Naive thymus-derived CD4-positive, alpha-beta T cell (primary cell): ENCODE data around the gene SPATA45. TPM values are rescaled to one million over a fixed set of nuclear protein-coding genes. Genes with fewer than 3 reads are reported as not detected.
"Not testable (repeated sequence)": the region's sequence is repeated elsewhere in the genome, so short reads cannot be mapped to it uniquely, and the experiment has no call there.

ENCODE experiments used
- ATAC-seq: fragments of 150-1000 bp; cut with Tn5 transposase; 2 replicates; pipeline ENCODE4 v1.10.0; 2021; ENCODE audit warnings: mild to moderate bottlenecking, moderate library complexity
- CTCF ChIA-PET: fragments of 350-600 bp; sonication (Branson Sonifier 250); formaldehyde crosslinking; loops from one replicate; lab custom pipeline; 2021; ENCODE audit warnings: antibody characterized with exemption; lab: Charles Lee
- POLR2A ChIA-PET: fragments of 350-600 bp; sonication (Branson Sonifier 250); formaldehyde crosslinking; loops from one replicate; lab custom pipeline; 2021; ENCODE audit warnings: antibody characterized with exemption, inconsistent platforms; lab: Charles Lee
- DNase-seq, 9 donors: peaks; one replicate each; pipeline versions ENCODE4 v3.0.0 to v3.0.0-alpha.2; 2020 to 2022; ENCODE audit warnings: mixed read lengths in 1 of 9
- H3K27ac ChIP-seq: one replicate; pipeline ENCODE4 v1.7.0; 2013; ENCODE audit warnings: mild to moderate bottlenecking, low read depth, low read length, moderate library complexity
- H3K27me3 ChIP-seq, 2 donors: one replicate each; pipeline ENCODE4 v1.7.0; 2013; ENCODE audit warnings: low read length in 2 of 2, mild to moderate bottlenecking in 2 of 2, moderate library complexity in 2 of 2; ENCODE audit not compliant: control insufficient read depth in 2 of 2, insufficient read depth in 2 of 2
- H3K36me3 ChIP-seq, 3 experiments: 1 replicate in 2 of 3; 2 replicates in 1 of 3; pipeline ENCODE4 v1.7.0; 2013; ENCODE audit warnings: low read length in 3 of 3, mild to moderate bottlenecking in 3 of 3, moderate library complexity in 1 of 3; ENCODE audit not compliant: insufficient read depth in 3 of 3, control insufficient read depth in 2 of 3
- H3K4me1 ChIP-seq, 2 donors: one replicate each; pipeline ENCODE4 v1.7.0; 2013; ENCODE audit warnings: low read length in 2 of 2, mild to moderate bottlenecking in 2 of 2, moderate library complexity in 1 of 2; ENCODE audit not compliant: control insufficient read depth in 2 of 2, insufficient read depth in 2 of 2
- H3K4me3 ChIP-seq: 2 replicates; pipeline ENCODE4 v1.7.0; 2013; ENCODE audit warnings: mild to moderate bottlenecking, low read length
- H3K9me3 ChIP-seq, 3 experiments: 1 replicate in 2 of 3; 2 replicates in 1 of 3; pipeline ENCODE4 v1.7.0; 2013; ENCODE audit warnings: low read length in 3 of 3; ENCODE audit not compliant: control insufficient read depth in 2 of 3
- H3K27ac Mint-ChIP-seq, 9 donors: one replicate each; pipeline ENCODE4 v1.8.0; 2020 to 2022; ENCODE audit warnings: mixed read lengths in 9 of 9, mild to moderate bottlenecking in 8 of 9, moderate library complexity in 5 of 9, inconsistent platforms in 2 of 9
- H3K27me3 Mint-ChIP-seq, 5 donors: one replicate each; pipeline ENCODE4 v1.8.0; 2021 to 2022; ENCODE audit warnings: mixed read lengths in 5 of 5, mild to moderate bottlenecking in 1 of 5
- H3K36me3 Mint-ChIP-seq, 5 donors: one replicate each; pipeline ENCODE4 v1.8.0; 2020 to 2022; ENCODE audit warnings: mixed read lengths in 5 of 5, mild to moderate bottlenecking in 3 of 5, inconsistent platforms in 1 of 5
- H3K4me1 Mint-ChIP-seq, 7 donors: one replicate each; pipeline ENCODE4 v1.8.0; 2020 to 2022; ENCODE audit warnings: mixed read lengths in 7 of 7, mild to moderate bottlenecking in 3 of 7, inconsistent platforms in 1 of 7
- H3K4me3 Mint-ChIP-seq, 10 donors: one replicate each; pipeline ENCODE4 v1.8.0; 2020 to 2022; ENCODE audit warnings: mild to moderate bottlenecking in 10 of 10, mixed read lengths in 10 of 10, moderate library complexity in 6 of 10, inconsistent platforms in 2 of 10
- H3K9me3 Mint-ChIP-seq, 11 donors: one replicate each; pipeline ENCODE4 v1.8.0; 2020 to 2022; ENCODE audit warnings: mixed read lengths in 11 of 11, mild to moderate bottlenecking in 4 of 11, inconsistent platforms in 1 of 11, moderate library complexity in 1 of 11
- intact Hi-C, 2 donors: fragments of 100-400 bp; cut with micrococcal nuclease; formaldehyde crosslinking; loops; one replicate each; pipeline ENCODE4 v1.15.1; 2023
- polyA plus RNA-seq, 2 donors: library from polyadenylated mRNA; unstranded; fragments of 300-500 nt; fragmentation: Illumina TruSeq; gene quantifications; one replicate each; pipeline ENCODE4 v1.2.3, GENCODE V29; 2021
- total RNA-seq, 6 experiments: library from RNA in 5 of 6; stranded (reverse) in 5 of 6; gene quantifications; 1 replicate in 5 of 6; 2 replicates in 1 of 6; pipeline ENCODE4 v1.2.3 and lab custom pipeline; 2021 to 2026

The SPATA45 gene
- total and polyA plus RNA-seq, 7 experiments from 2014 or later, result not detected

GRCh38 chr1:212871976-212872375, 24.5 kb upstream of the SPATA45 start:
- intact Hi-C loops, result no loop called here
- peaks cover 0 to 14% (median 6%) of the 10 kb centered on the region in 3 experiments for H3K36me3 ChIP-seq

GRCh38 chr1:212867192-212867591, 19.7 kb upstream of the SPATA45 start:
- no peak overlapping the region for H3K27ac Mint-ChIP-seq
- ATAC-seq (no peak), DNase-seq (no peak)
- H3K4me3 Mint-ChIP-seq, result no peak overlapping the region
- no peaks in the 10 kb centered on the region for H3K27me3 Mint-ChIP-seq
- peaks cover 2 to 15% (median 13%) of the 10 kb centered on the region in 7 donors for H3K4me1 Mint-ChIP-seq
- Histone ChIP-seq H3K27ac (no peak overlapping the region), H3K4me1 (no peaks in the 10 kb centered on the region), H3K27me3 (no peaks in the 10 kb centered on the region), H3K4me3 (no peak overlapping the region), H3K36me3 (no peaks in the 10 kb centered on the region), H3K9me3 (no peaks in the 10 kb centered on the region)
- ChIA-PET CTCF (interaction anchor here (0.6 kb wide), 1 partner anchor 89 kb away, joined by 3 read pairs; no protein-coding TSS in a partner anchor), POLR2A (no interaction called here)
- intact Hi-C loops, result no loop called here
- no peaks in the 10 kb centered on the region for H3K9me3 Mint-ChIP-seq
- peaks cover 0 to 20% (median 6%) of the 10 kb centered on the region in 5 donors for H3K36me3 Mint-ChIP-seq

More at GRCh38 chr1:212871976-212872375, 24.5 kb upstream of the SPATA45 start:
- ChIA-PET POLR2A (no interaction called here), CTCF (no interaction called here)
- Histone ChIP-seq H3K9me3 (no peaks in the 10 kb centered on the region), H3K27me3 (no peaks in the 10 kb centered on the region), H3K27ac (no peak overlapping the region), H3K4me3 (no peak overlapping the region), H3K4me1 (no peaks in the 10 kb centered on the region)
- Mint-ChIP-seq H3K4me1 (peaks cover 0 to 2% (median 0%) of the 10 kb centered on the region in 7 donors), H3K27ac (no peak overlapping the region), H3K36me3 (peaks cover 15 to 25% (median 20%) of the 10 kb centered on the region in 5 donors), H3K4me3 (no peak overlapping the region), H3K27me3 (no peaks in the 10 kb centered on the region), H3K9me3 (peaks cover 0 to 1% (median 0%) of the 10 kb centered on the region in 11 donors)
- ATAC-seq, result no peak
- DNase-seq, result no peak

- intact Hi-C loops, result no loop called here
- no peaks in the 10 kb centered on the region for H3K36me3 ChIP-seq
- CTCF ChIA-PET, result no interaction called here
Measured at GRCh38 chr1:212864201-212864600, 16.8 kb upstream of the SPATA45 start.

GRCh38 chr1:212863345-212863744, 15.9 kb upstream of the SPATA45 start:
- intact Hi-C loops, H3K36me3 ChIP-seq, DNase-seq, H3K9me3 ChIP-seq, H3K4me3 Mint-ChIP-seq, H3K9me3 Mint-ChIP-seq, H3K27me3 ChIP-seq, POLR2A ChIA-PET, H3K27ac Mint-ChIP-seq, H3K4me3 ChIP-seq, H3K27me3 Mint-ChIP-seq, H3K27ac ChIP-seq, ATAC-seq: not testable (repeated sequence)
- peaks cover 10 to 21% (median 15%) of the 10 kb centered on the region in 7 donors for H3K4me1 Mint-ChIP-seq
- H3K4me1 ChIP-seq, result peaks cover 9 to 11% of the 10 kb centered on the region in 2 donors
- peaks cover 0 to 18% (median 6%) of the 10 kb centered on the region in 5 donors for H3K36me3 Mint-ChIP-seq
- CTCF ChIA-PET, result interaction anchor here (0.6 kb wide), 1 partner anchor 12 kb away, joined by 3 read pairs; no protein-coding TSS in a partner anchor

More at GRCh38 chr1:212864201-212864600, 16.8 kb upstream of the SPATA45 start:
- peaks cover 0 to 18% (median 6%) of the 10 kb centered on the region in 5 donors for H3K36me3 Mint-ChIP-seq
- Histone ChIP-seq H3K4me3 (no peak overlapping the region), H3K4me1 (peaks cover 3 to 4% of the 10 kb centered on the region in 2 donors), H3K9me3 (no peaks in the 10 kb centered on the region), H3K27ac (no peak overlapping the region), H3K27me3 (no peaks in the 10 kb centered on the region)
- H3K4me3 Mint-ChIP-seq, result no peak overlapping the region
- no peak for ATAC-seq
- H3K27ac Mint-ChIP-seq, result peak overlapping the region in 2 of 9 donors; percentile 38 to 72
- DNase-seq, result no peak
- POLR2A ChIA-PET, result no interaction called here
- no peaks in the 10 kb centered on the region for H3K9me3 Mint-ChIP-seq
- no peaks in the 10 kb centered on the region for H3K27me3 Mint-ChIP-seq
- peaks cover 5 to 16% (median 14%) of the 10 kb centered on the region in 7 donors for H3K4me1 Mint-ChIP-seq

GRCh38 chr1:212862111-212862690, 14.8 kb upstream of the SPATA45 start:
- Mint-ChIP-seq H3K36me3 (peaks cover 0 to 17% (median 6%) of the 10 kb centered on the region in 5 donors), H3K4me3 (no peak overlapping the region), H3K9me3 (no peaks in the 10 kb centered on the region), H3K27me3 (no peaks in the 10 kb centered on the region), H3K4me1 (peaks cover 10 to 23% (median 21%) of the 10 kb centered on the region in 7 donors), H3K27ac (no peak overlapping the region)
- Histone ChIP-seq H3K9me3 (no peaks in the 10 kb centered on the region), H3K4me1 (peaks cover 9 to 12% of the 10 kb centered on the region in 2 donors), H3K36me3 (peaks cover 0 to 7% (median 0%) of the 10 kb centered on the region in 3 experiments), H3K27ac (no peak overlapping the region), H3K27me3 (no peaks in the 10 kb centered on the region), H3K4me3 (no peak overlapping the region)
- POLR2A ChIA-PET, result no interaction called here
- DNase-seq (no peak), ATAC-seq (no peak)
- intact Hi-C loops, result no loop called here
- CTCF ChIA-PET, result interaction anchor here (0.7 kb wide), 1 partner anchor 1383 kb away, joined by 3 read pairs; no protein-coding TSS in a partner anchor

- Histone ChIP-seq H3K4me3 (no peak overlapping the region), H3K36me3 (peaks cover 0 to 7% (median 0%) of the 10 kb centered on the region in 3 experiments), H3K27ac (no peak overlapping the region), H3K4me1 (peaks cover 9 to 16% of the 10 kb centered on the region in 2 donors), H3K27me3 (no peaks in the 10 kb centered on the region), H3K9me3 (no peaks in the 10 kb centered on the region)
- CTCF ChIA-PET, result interaction anchor here (0.6 kb wide), 2 partner anchors 145 to 282 kb away, joined by 3 to 5 read pairs; no protein-coding TSS in a partner anchor
- no peaks in the 10 kb centered on the region for H3K27me3 Mint-ChIP-seq
- no peak overlapping the region for H3K4me3 Mint-ChIP-seq
- peaks cover 14 to 35% (median 28%) of the 10 kb centered on the region in 7 donors for H3K4me1 Mint-ChIP-seq
- POLR2A ChIA-PET, result no interaction called here
- H3K9me3 Mint-ChIP-seq, result no peaks in the 10 kb centered on the region
- peaks cover 0 to 13% (median 3%) of the 10 kb centered on the region in 5 donors for H3K36me3 Mint-ChIP-seq
- DNase-seq (no peak), ATAC-seq (no peak)
- intact Hi-C loops, result no loop called here
- H3K27ac Mint-ChIP-seq, result no peak overlapping the region
Measured at GRCh38 chr1:212860713-212861581, 13.5 kb upstream of the SPATA45 start.
